Activated naive CD4-positive, alpha-beta T cell treated with anti-CD3 and anti-CD28 coated beads, Interleukin-2, amount 50 U/mL, for 24 hours (primary cell): Measurements from ENCODE around the gene EEF1A1.
"Not testable (repeated sequence)": the region's sequence is repeated elsewhere in the genome, so short reads cannot be mapped to it uniquely, and the experiment has no call there.

Source experiments
- H3K27ac Mint-ChIP-seq: one replicate; pipeline ENCODE4 v1.8.0; 2021; ENCODE audit warnings: mild to moderate bottlenecking, mixed read lengths
- H3K27me3 Mint-ChIP-seq: one replicate; pipeline ENCODE4 v1.8.0; 2021; ENCODE audit warnings: mixed read lengths
- H3K36me3 Mint-ChIP-seq: one replicate; pipeline ENCODE4 v1.8.0; 2021; ENCODE audit warnings: mixed read lengths
- H3K4me1 Mint-ChIP-seq: one replicate; pipeline ENCODE4 v1.8.0; 2021; ENCODE audit warnings: mixed read lengths
- H3K4me3 Mint-ChIP-seq: one replicate; pipeline ENCODE4 v1.8.0; 2021; ENCODE audit warnings: mild to moderate bottlenecking, mixed read lengths
- H3K9me3 Mint-ChIP-seq: one replicate; pipeline ENCODE4 v1.8.0; 2021; ENCODE audit warnings: mixed read lengths

The EEF1A1 gene

GRCh38 chr6:73518982-73519881 is 1.6 kb downstream of the EEF1A1 start:
- Mint-ChIP-seq H3K36me3 (peaks cover 46% of the 10 kb centered on the region), H3K4me3 (peak overlapping the region; percentile 95), H3K27ac (peak overlapping the region; percentile 99), H3K4me1 (peaks cover 32% of the 10 kb centered on the region)
- not testable (repeated sequence) for H3K9me3 Mint-ChIP-seq, H3K27me3 Mint-ChIP-seq

- H3K9me3 Mint-ChIP-seq, H3K27me3 Mint-ChIP-seq: not testable (repeated sequence)
- peaks cover 46% of the 10 kb centered on the region for H3K36me3 Mint-ChIP-seq
- H3K27ac Mint-ChIP-seq: peak overlapping the region; percentile 99
- H3K4me3 Mint-ChIP-seq: peak overlapping the region; percentile 95
- H3K4me1 Mint-ChIP-seq: peaks cover 28% of the 10 kb centered on the region
Observed at GRCh38 chr6:73518100-73518981, 2.5 kb downstream of the EEF1A1 start.

GRCh38 chr6:73516514-73517489 is 4.0 kb downstream of the EEF1A1 start:
- no peaks in the 10 kb centered on the region for H3K27me3 Mint-ChIP-seq
- H3K4me1 Mint-ChIP-seq: peaks cover 27% of the 10 kb centered on the region

DNA sequence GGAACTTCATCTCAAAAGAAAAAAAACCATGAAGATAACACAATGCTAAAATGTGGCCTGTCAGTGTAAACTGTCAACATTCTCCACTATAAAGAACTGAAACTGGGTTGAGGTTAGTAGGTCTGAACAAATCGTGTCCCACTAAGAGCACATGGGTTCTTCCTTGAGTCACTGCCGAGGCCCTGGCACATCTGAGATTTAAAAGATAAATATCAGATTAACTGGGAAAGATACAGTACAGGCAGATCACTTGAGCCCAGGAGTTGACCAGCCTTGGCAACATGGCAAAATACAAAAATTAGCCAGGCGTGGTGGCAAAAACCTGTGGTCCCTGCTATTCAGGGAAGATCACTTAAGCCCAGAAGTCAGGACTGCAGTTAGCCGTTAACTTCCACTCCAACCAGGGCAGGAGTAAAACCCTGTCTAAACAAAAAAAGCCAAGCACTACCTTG is 5.6 kb downstream of the EEF1A1 start:
- peaks cover 26% of the 10 kb centered on the region for H3K4me1 Mint-ChIP-seq
- no peaks in the 10 kb centered on the region for H3K27me3 Mint-ChIP-seq
- peaks cover 38% of the 10 kb centered on the region for H3K36me3 Mint-ChIP-seq
- peak overlapping the region; percentile 87 for H3K4me3 Mint-ChIP-seq
- no peaks in the 10 kb centered on the region for H3K9me3 Mint-ChIP-seq
- H3K27ac Mint-ChIP-seq: peak overlapping the region; percentile 96

More at GRCh38 chr6:73516514-73517489, 4.0 kb downstream of the EEF1A1 start:
- H3K36me3 Mint-ChIP-seq: peaks cover 46% of the 10 kb centered on the region
- peak overlapping the region; percentile 87 for H3K4me3 Mint-ChIP-seq
- H3K27ac Mint-ChIP-seq: peak overlapping the region; percentile 96
- no peaks in the 10 kb centered on the region for H3K9me3 Mint-ChIP-seq

GRCh38 chr6:73514746-73515110 is 6.1 kb downstream of the EEF1A1 start:
- Mint-ChIP-seq H3K27me3 (no peaks in the 10 kb centered on the region), H3K9me3 (no peaks in the 10 kb centered on the region), H3K36me3 (peaks cover 33% of the 10 kb centered on the region), H3K4me1 (peaks cover 24% of the 10 kb centered on the region), H3K27ac (peak overlapping the region; percentile 96), H3K4me3 (peak overlapping the region; percentile 87)

GRCh38 chr6:73513496-73513854 is 7.4 kb downstream of the EEF1A1 start:
- Mint-ChIP-seq H3K27me3 (no peaks in the 10 kb centered on the region), H3K27ac (peak overlapping the region; percentile 85), H3K36me3 (peaks cover 22% of the 10 kb centered on the region), H3K4me1 (peaks cover 20% of the 10 kb centered on the region), H3K4me3 (peak overlapping the region; percentile 6), H3K9me3 (no peaks in the 10 kb centered on the region)

DNA sequence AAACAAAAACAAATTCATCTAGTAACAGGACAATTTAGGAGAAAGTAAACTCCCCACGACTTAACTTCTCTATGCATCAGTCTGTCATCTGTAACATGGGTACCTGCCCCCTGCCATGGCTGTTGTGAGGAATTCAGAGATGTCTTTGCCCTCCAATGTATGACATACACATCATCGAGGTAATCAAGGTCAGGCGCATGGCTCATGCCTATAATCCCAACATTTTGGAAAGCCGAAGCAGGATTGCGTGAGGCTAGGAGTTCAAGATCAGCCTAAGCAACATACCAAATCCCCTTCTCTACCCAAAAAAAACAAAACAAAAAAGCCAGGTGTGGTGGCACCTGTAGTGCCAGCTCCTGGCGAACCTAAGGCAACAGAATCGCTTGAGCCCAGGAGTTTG is 9.0 kb downstream of the EEF1A1 start:
- no peaks in the 10 kb centered on the region for H3K9me3 Mint-ChIP-seq
- peaks cover 11% of the 10 kb centered on the region for H3K36me3 Mint-ChIP-seq
- H3K27me3 Mint-ChIP-seq: no peaks in the 10 kb centered on the region
- H3K4me3 Mint-ChIP-seq: peak overlapping the region; percentile 15
- peaks cover 14% of the 10 kb centered on the region for H3K4me1 Mint-ChIP-seq
- H3K27ac Mint-ChIP-seq: peak overlapping the region; percentile 77

DNA sequence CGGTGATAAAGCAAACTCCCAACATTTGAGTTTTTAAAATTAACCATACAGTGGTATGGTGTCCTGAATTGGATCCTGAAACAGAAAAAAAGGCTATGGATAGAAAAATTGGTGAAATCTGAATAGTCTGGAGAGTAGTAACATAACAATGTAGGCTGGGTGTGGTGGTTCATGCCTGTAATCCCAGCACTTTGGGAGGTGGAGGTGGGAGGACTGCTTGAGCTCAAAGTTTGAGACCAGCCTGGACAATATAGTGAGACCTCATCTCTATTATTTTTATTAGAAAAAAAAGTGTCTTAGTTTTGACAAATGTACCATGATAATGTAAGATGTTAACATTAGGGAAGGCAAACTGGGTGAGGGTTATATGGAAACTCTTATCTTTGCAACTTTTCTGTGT is 11.0 kb downstream of the EEF1A1 start:
- Mint-ChIP-seq H3K27ac (peak overlapping the region; percentile 2), H3K27me3 (no peaks in the 10 kb centered on the region), H3K36me3 (peaks cover under 1% of the 10 kb centered on the region), H3K4me3 (no peak overlapping the region), H3K9me3 (no peaks in the 10 kb centered on the region), H3K4me1 (peaks cover 6% of the 10 kb centered on the region)

- Mint-ChIP-seq H3K4me1 (peaks cover 4% of the 10 kb centered on the region), H3K27ac (no peak overlapping the region), H3K4me3 (no peak overlapping the region), H3K27me3 (no peaks in the 10 kb centered on the region), H3K36me3 (no peaks in the 10 kb centered on the region), H3K9me3 (no peaks in the 10 kb centered on the region)
Observed at GRCh38 chr6:73508776-73509175, 12.1 kb downstream of the EEF1A1 start.

GRCh38 chr6:73506246-73506645 is 14.6 kb downstream of the EEF1A1 start:
- Mint-ChIP-seq H3K27ac (no peak overlapping the region), H3K9me3 (no peaks in the 10 kb centered on the region), H3K4me3 (no peak overlapping the region), H3K4me1 (no peaks in the 10 kb centered on the region), H3K36me3 (peaks cover 4% of the 10 kb centered on the region), H3K27me3 (no peaks in the 10 kb centered on the region)

- H3K36me3 Mint-ChIP-seq, H3K4me1 Mint-ChIP-seq, H3K27ac Mint-ChIP-seq, H3K27me3 Mint-ChIP-seq, H3K9me3 Mint-ChIP-seq, H3K4me3 Mint-ChIP-seq: not testable (repeated sequence)
Observed at GRCh38 chr6:73505705-73506104, 15.1 kb downstream of the EEF1A1 start.

GRCh38 chr6:73505142-73505541 is 15.7 kb downstream of the EEF1A1 start:
- Mint-ChIP-seq H3K9me3 (no peaks in the 10 kb centered on the region), H3K27ac (no peak overlapping the region), H3K36me3 (peaks cover 6% of the 10 kb centered on the region), H3K4me1 (no peaks in the 10 kb centered on the region), H3K27me3 (no peaks in the 10 kb centered on the region), H3K4me3 (no peak overlapping the region)

DNA sequence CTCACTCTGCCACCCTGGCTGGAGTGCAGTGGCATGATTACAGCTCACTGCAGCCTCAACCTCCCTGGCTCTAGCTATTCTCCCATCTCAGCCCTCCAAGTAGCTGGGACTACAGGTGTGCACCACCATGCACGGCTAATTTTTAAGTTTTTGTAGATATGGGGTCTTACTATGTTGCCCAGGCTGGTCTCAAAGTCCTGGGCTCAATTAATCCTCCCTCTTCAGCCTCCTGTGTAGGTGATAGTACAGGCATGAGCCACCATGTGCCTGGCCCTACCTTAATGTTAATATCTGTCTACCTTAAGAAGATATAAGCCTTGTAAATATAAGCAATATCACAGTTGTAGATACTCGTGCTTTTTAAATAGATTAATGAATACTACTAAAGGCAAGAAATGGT is 16.7 kb downstream of the EEF1A1 start:
- Mint-ChIP-seq H3K27ac (no peak overlapping the region), H3K9me3 (no peaks in the 10 kb centered on the region), H3K4me3 (no peak overlapping the region), H3K4me1 (no peaks in the 10 kb centered on the region), H3K36me3 (peaks cover 6% of the 10 kb centered on the region), H3K27me3 (no peaks in the 10 kb centered on the region)

- H3K4me1 Mint-ChIP-seq: no peaks in the 10 kb centered on the region
- H3K27me3 Mint-ChIP-seq: no peaks in the 10 kb centered on the region
- no peaks in the 10 kb centered on the region for H3K9me3 Mint-ChIP-seq
- no peak overlapping the region for H3K27ac Mint-ChIP-seq
- peaks cover 6% of the 10 kb centered on the region for H3K36me3 Mint-ChIP-seq
- no peak overlapping the region for H3K4me3 Mint-ChIP-seq
Observed at GRCh38 chr6:73503027-73503772, 17.6 kb downstream of the EEF1A1 start.
